HUDEP-2 (cell line): ENCODE data around the gene FRRS1L.

Experiments used
- DNase-seq, 76 experiments: peaks; one replicate each; lab custom pipeline; 2025; ENCODE audit not compliant: unreplicated experiment in 76 of 76; lab: John Stamatoyannopoulos, UW

FRRS1L gene

DNA sequence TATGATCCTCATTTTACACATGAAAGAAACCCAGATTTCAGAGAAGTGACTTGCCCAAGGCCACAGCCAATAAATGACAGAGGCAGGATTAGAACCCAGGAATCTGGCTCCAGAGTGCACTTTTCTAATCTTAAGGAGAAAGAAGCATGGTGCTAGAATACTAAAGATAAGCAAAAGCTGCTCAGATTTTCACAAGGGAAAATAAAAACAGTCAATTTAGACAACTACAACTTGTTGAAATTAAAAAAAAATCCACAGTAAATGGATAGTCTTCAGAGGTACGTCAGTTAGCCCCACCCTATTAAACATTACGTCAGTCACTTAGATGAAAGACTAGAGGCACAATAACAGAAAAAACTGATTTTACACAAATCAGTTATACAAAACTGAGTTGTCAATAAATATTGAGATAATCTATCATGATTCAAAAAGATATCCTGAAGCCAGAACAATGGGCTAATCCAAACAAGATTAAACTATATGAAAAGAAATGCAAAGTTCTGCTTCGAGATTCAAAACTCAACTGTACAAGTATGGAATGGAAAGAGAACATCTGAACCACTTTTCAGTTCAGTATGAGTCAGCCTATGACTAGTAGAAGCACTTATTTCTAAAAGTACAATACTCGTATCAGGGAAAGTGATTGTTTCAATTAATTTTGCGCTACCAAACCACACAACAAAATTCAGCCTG is 56.6 kb downstream of the FRRS1L start:
- DNase-seq, result peak in 2 of 76 experiments; percentile 23 to 30

DNA sequence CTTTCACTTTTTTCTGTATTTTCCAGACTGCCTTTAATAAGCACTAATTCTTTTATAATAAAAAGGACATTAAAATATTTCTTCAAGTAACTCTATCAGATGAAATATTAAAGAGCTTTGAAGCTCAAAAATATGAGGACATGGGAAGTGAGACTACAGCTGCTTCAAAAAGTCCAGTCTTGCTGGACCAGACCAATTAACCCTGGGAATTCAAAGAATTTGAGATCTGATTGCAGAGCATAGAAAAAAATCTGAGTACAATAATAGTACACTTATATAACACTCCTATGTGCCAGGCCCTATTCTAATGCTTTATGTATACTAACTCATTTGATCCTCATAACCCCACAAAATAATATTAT is 57.1 kb downstream of the FRRS1L start:
- DNase-seq, result no peak

DNA sequence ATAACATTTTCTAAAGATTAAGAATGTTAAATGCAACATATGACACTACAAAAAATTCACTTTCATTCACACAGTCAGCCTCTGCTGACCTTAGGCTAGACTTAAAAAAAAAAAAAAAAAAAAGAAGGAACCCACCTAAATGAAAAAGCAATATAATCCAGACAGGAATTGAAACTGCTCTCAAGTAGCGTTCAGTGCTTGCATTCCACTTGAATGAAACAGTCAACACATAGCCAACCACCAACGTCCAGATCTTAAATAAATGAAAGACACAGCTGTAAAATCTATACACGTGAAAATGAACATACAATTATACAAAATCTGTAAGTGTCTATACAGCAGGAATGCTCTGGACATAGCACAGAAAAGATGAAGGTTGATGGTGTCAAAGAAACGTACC is 58.7 kb downstream of the FRRS1L start:
- peak in 1 of 76 experiments; percentile 52 for DNase-seq

DNA sequence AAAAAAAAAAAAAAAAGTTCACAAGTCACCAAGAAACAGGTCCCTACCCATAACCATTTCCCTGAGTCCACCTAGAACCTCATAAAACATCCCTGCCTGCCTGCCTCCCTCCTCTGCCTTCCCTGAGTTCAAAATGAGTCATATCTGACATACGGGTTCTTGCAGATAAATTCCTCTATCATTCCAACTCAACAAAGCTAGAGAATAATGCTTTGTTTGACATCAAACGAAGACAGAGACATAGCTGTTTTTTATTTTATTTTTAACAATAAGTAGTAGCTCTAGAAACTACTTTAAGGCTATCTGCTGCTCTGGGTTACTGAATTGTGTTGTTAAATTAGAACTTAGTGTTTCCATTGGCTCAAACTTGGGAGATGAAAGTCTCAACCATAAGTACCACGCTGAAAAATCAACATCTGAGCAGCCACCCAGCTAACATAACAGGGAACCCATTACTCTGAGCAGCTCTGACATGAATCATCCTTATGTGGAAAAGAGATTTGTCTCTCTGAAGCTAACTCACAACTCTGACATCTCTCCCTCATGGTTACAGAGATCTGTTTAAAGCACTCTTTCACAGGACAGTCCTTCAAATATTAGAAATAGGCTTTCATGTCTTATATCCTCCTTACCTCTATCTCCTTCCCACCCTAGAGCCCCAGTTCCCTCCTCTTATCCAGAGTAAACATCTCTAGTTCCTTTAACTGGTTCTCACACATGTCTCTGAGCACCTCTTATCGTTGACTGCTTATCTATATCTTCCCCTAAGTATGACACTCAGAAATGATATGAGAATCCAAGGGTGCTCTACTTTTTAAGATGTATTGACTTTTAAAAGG is 59.4 kb downstream of the FRRS1L start:
- peak in 39 of 76 experiments; percentile 3 to 81 (median 52) for DNase-seq

DNA sequence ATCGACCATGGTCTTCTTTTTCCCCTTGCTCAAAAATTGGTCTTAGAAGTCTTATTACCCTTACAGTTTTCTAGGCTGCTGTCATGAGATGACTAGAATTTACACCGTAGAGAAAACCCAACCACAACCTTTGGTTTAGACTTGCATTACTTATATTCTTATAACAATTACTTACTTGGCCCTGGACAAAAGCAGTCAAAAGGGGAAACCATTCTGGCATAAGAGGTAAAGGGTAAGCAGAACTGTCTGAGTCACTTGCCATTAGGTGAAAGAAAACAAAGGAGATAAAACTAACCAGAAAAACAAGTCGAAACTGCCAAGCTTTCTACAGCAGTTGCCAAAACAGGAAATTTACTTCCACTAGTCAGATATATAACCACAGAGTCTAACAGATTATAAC is 65.2 kb downstream of the FRRS1L start:
- DNase-seq, result peak in 7 of 76 experiments; percentile 20 to 32 (median 26)

DNA sequence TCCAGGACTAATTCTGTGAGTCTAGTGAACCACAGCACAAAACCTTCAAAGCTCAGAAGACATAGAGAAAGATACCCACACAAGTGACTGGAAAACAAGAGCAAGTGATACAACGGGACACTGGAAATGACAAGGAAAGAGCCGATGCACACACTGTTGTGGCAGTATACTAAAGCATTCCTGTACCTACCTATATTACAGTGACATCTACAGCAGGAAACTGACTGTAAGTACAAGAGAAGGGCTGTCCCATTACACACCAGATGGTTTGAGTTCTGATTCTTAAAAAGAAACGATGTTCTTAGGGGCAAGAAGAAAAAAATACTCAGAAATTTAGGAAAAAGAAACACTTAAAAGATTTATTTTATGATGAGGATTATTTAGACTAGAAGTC is 65.8 kb downstream of the FRRS1L start:
- DNase-seq, result no peak

DNA sequence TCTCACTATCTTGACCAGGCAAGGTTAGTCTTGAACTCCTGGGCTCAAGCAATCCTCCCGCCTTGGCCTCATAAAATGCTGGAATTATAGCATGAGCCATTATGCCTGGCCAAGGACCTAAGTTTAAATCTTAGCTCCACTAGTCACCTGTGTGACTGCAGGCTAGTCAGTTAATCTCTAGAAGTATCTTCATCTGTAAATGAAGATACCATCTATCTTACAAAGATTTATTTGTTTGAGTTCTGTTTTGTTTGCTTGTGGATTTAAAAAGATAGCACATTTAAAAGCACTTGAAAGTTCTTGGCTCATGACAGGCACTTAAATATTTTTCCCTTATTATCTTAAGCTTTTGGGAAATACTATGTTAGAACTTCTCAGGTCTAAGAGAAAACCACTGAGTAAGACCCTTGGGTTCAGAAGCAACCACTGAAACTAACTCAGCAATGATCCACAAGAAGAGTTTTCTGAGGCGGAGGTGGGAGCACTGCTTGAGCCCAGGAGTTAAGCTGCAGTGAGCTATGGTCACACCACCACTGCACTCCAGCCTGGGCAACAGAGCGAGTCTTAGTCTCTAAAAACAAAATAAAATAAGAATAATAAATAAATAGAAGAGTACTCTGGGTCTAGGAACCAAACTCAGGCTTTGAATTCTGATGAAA is 66.4 kb downstream of the FRRS1L start:
- DNase-seq, result no peak

DNA sequence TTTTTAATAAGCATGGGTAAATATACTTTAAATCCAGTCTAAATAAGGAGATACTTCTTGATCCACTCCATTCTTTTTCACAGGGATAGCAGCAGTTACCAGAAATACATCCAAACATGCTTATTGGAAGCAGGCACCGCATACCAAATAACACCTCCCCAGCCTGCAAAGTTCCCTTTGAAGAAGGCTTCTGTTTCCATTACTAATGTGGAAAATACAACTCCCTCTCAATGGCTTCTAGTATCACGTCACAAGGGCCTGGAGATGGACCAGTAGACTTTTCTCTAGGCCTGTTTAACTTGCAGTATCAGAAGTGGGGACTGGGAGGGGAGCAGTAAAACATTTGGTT is 68.1 kb downstream of the FRRS1L start:
- no peak for DNase-seq

DNA sequence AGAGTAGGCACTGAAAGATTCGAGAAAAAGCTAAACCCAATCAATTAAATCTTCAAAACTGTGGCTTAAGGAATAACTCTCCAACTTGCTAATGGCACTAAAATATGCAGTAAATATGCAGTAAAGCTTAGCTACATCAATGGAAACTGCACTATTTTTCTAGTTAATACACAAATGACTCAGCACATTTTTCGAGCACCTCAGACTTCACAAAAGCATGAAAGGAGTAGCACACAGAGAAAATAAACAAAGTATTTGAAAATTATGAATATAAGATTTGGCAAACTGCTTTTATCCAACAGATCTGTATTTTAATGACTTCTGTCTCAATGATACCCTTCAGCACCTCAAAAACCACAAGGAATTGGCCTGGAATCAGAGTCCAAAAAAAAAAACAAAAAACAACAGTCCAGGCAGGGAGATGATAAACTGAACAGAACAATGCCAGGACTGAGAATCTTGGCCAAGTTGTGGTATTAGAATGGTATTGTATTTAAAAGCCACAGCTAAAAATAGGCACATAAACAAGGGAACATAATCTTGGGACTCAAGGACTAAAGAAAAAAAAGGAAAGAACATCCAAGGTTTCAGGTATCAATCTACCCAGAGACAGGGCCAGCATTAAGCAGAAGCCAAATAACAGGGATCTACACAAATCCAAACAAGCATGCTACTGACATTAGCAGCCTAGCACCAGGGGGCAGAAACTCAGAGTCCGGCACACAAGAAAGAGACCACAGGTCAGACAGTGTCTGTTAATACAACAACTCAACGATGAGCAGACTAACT is 68.7 kb downstream of the FRRS1L start:
- DNase-seq, result peak in 9 of 76 experiments; percentile 2 to 33 (median 23)

DNA sequence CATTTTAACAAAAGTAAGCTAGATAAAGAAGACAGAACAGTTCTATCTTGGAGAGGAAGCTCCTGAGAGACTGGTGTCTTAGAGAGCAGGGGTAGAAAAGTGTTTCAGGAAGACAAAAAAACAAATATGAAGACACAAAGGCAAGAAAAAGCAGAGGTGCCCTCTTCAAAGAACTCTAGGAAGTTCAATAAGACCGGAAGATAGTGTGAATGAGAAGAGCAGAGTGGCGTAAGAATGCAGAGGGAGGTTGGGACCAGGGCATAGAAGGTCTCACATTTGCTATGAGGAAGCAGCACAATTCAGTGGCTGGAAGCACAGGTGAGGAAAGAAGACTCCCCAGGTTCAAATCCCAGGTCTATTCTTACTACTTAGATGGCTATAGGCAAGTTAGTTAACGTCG is 69.9 kb downstream of the FRRS1L start:
- no peak for DNase-seq

DNA sequence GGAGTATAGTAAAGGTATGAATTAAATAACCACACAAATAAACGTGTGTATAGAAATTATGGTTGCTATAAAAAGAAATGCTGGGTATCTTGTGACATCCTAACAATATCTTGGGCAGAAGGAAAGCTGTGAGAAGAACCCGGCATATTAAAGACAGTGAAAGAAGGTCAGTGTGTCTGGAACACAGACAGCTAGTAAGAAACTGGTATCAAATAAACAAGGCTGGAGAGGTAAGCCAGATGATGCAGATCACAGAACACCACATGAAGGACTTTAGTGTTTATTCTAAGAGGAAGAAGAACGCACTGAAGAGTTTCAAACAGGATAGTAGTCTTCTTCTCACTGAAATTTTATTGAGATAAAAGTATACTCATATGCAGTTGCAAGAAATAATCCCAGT is 71.7 kb downstream of the FRRS1L start:
- no peak for DNase-seq

DNA sequence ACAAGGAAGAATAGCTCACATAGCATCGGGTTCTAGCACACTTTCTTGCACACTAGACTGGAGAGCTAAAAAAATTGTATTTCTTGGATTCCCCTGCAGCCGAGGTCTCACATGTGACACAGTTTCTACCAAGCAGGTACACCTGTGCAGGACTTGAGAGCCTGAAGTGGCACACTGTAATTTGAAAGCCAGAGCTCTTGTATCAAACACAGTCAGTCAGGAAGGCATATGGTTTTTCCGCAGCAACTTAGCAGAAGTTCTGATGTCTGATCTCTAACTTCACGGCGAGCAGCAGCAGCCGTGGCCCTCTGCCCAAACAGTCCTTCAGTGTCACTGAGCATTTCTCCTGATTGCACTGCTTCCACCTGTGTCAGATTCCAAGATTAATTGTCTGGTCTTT is 72.8 kb downstream of the FRRS1L start:
- no peak for DNase-seq

DNA sequence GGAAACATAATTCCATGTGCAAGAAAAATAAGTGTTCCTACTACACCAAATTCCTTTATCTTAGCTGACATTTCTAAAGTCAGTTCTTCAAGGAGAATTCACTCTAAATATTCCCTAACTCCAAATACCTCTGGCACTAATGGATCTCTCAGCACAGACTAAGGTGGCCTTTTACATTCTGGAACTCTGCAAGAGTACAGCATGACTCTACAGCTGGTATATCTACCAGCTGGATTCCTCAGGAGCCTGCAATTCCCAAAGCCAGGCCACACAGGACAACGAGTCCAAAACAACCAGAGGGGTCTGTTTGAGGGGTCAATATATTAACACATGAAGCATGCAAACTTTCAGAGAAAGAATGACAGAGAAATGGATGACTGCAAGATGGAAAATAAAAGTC is 74.5 kb downstream of the FRRS1L start:
- DNase-seq, result no peak

DNA sequence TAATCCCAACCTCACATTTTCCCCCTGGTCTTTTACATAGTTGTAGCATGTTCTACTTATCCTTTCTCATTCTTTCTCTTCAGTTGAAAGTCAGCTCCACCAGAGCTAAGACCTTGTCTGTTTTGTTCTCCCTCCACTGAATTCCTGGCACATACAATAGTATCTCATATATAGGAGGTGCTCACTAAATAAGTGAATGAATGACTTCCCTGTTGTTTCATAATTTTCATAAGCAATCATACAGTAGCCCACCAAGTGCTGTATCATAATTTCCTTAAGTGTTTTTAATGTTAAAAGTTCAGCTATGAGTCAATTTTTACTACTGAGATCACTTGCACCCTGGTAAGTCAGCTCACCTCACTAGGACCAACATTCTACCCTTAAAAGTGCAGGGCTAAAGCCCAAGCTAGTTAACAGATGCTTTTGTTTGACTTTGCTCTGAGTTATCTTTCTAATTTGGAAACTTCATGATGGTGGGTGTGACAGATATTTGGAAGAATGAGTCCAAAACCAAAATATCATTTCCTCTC is 74.9 kb downstream of the FRRS1L start:
- DNase-seq, result no peak

DNA sequence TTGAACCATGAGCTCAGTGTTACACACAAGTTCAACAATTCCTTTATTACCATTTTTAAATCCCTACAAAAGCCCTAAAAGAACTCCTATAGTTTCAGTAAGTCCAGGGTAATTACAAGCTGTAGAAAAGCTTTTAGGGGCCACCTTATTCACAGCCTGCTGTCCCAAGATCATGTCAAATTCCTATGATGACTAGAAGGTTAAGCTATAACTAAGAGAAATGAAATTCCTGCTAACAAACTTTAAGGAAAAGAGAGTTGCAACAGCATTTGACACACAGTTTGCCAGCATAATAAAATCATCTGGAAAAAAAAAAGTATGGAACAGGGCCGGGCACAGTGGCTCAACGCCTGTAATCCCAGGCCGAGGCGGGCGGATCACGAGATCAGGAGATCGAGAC is 78.8 kb downstream of the FRRS1L start:
- DNase-seq, result no peak

DNA sequence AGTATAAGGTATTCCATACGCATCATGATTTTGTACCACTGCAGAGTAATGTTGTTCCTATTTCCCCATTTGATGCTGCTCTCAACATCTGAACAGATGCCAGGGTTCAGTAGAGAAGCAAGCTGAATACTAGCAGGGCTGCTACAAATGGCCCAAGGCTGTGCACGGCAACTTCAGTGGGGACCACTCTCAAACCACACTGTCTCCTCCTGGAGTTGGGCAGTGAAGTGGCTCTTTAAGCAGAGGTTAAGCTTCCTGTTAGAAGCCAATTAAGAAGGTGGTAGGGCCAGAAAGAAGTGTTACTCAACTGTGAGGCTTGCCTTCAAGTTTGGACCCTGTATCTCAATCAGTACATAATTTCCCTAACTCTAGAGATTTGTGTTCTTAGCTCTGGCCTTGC is 79.3 kb downstream of the FRRS1L start:
- DNase-seq, result no peak

DNA sequence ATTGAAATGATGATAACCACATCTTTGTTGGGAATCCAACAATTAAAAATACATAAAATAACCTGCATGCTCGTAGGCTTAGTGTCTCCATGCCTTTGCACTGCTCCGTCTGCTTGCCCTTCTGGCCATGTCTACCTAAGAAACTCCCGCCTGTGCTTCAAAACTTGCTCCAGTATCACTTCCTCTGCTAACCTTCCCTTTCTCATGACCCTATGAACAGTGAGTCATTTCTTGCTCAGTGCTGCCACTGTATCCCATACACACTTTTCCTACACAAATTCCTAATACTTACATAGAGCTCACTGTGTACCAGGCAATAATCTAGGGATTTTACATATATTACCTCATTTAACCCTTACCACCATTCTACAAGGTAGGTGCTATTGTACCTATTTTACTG is 80.8 kb downstream of the FRRS1L start:
- no peak for DNase-seq

DNA sequence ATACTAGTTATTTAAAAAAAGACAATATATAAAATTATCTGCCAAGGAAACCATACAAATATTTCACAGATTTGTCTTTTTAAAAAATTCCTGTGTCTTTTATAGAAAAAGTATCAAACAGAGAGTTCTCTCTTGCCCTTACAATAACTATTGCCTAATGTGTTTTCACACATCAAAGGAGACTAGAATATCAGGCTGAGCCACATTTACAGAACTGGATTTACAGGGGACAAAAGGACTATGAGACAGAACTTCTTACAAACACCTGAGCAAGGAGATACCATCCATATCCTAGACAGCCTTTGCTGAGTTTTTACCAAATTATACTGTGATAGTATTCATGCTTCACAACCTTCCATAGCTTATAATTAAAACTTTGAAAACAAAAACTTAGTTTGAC is 81.5 kb downstream of the FRRS1L start:
- DNase-seq, result no peak

DNA sequence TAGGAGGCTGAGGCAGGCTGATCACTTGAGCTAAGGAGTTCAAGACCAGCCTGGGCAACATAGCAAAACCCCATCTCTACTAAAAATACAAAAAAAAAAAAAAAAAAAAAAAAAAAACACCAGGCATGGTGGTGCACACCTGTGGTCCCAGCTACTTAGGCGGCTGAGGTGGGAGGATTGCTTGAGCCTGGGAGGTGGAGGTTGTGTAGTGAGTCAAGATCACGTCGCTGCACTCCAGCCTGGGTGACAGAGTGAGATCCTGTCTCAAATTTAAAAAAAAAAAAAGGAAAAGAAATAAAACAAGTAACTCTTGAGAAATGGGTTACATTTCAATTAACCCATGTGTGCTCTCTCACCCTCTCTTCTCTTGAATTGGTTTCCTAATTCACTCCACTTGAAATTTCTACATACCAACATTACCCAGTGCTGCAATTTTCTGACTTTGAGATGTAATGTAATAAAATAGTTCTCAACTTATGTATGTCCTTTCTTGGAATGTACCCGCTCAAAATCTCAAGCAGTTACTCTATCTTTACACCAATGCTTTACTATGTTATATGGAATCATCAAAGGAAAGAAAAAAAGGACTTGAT is 83.1 kb downstream of the FRRS1L start:
- no peak for DNase-seq

DNA sequence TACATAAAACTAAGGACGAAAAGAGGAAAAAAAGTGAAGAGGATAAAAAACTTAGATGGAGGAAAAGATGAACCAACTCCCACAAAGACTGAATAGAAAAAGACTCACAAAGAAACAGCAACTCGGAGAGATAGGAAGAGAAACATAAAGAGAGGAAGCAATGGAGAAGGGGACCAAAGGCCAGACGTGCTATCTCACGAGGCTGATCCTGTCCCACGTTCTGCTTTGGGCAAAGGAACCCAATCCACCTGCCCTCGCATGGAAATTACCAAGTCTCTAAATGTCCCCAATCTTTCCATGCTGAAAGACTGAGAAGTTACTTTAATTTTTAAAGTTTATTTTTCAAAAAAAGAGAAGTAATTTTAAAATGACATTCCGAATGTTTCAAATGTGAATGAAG is 83.9 kb downstream of the FRRS1L start:
- DNase-seq, result no peak
